AG09319 (cell line): ENCODE measurements around the gene STARD8.

Experiments used
- DNase-seq: peaks from one replicate; pipeline ENCODE4 v3.0.0-alpha.2; 2010; ENCODE audit warnings: low read depth; ENCODE audit errors: extremely low read depth
- TF ChIP-seq, protein P1 (sequence below): IDR thresholded peaks from 2 replicates; pipeline ENCODE4 v1.5.1; 2011; ENCODE audit warnings: low read depth, mild to moderate bottlenecking, inconsistent platforms, low read length, moderate library complexity

The STARD8 gene

GRCh38 chrX:68719904-68720614, 72.6 kb downstream of the STARD8 start:
- DNase-seq: no peak
- TF ChIP-seq, protein P1, sequence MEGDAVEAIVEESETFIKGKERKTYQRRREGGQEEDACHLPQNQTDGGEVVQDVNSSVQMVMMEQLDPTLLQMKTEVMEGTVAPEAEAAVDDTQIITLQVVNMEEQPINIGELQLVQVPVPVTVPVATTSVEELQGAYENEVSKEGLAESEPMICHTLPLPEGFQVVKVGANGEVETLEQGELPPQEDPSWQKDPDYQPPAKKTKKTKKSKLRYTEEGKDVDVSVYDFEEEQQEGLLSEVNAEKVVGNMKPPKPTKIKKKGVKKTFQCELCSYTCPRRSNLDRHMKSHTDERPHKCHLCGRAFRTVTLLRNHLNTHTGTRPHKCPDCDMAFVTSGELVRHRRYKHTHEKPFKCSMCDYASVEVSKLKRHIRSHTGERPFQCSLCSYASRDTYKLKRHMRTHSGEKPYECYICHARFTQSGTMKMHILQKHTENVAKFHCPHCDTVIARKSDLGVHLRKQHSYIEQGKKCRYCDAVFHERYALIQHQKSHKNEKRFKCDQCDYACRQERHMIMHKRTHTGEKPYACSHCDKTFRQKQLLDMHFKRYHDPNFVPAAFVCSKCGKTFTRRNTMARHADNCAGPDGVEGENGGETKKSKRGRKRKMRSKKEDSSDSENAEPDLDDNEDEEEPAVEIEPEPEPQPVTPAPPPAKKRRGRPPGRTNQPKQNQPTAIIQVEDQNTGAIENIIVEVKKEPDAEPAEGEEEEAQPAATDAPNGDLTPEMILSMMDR: no peak; the same call in 1 of the 2 replicates

DNA sequence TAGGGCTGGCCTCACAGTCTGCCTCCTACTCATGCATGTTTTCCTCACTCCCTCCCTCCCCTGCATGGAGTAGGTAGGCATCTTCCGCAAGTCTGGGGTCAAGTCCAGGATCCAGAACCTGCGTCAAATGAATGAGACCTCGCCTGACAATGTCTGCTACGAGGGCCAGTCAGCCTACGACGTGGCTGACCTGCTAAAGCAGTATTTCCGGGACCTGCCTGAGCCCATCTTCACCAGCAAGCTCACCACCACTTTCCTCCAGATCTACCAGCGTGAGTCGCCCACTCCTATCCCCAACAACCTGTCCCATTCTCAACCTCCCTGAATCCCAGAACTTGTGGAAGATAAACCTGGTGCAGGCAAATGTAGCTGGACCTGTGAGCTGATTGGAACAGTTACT, 73.4 kb downstream of the STARD8 start:
- no peak for DNase-seq
- TF ChIP-seq, protein P1: no peak

DNA sequence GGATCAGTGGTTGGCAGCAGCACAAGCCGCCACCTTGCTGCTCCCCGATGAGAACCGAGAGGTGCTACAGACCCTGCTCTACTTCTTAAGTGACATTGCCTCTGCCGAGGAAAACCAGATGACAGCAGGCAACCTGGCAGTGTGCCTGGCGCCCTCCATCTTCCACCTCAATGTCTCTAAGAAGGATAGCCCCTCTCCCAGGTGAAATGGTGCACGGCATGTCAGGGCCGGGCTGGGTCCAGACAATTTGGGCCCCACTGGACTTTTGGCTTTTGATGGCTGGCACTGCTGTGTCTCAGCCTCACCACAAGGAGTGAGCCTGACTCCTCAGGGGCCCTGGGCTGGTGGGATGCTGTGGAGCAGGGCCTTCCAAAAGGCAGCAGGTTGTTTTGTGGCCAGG, 74.1 kb downstream of the STARD8 start:
- DNase-seq: no peak
- TF ChIP-seq, protein P1: no peak

DNA sequence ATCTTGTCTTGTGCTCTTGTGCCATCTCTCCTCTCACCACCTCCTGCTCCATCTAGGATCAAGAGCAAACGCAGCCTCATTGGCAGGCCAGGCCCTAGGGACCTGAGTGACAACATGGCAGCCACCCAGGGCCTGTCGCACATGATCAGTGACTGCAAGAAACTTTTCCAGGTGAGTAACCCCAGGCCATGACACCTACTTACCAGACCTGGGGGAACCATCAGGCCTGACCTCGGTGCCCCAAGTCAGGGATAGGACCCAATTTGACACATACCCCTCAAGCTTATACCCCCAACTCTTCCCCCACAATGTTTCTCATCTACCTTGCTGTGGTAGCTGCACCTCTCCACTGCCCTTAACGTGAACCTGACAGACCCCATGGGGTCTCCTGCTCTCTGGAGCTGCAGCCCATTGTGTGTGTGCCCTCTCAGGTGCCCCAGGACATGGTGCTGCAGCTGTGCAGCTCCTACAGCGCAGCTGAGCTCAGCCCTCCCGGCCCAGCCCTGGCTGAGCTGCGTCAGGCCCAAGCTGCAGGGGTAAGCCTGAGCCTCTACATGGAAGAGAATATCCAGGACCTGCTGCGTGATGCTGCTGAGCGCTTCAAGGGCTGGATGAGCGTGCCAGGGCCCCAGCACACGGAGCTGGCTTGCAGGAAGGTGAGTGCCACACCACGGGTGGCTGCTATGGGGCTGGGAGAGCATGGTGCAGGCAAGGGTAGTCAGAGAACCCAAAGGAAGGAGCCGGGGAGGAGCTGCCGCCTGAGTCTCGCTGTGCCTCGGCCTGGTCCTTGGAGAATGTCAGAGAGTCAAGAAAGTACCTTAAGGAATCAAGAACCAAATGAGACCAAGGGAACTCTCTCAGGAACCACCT, 74.8 kb downstream of the STARD8 start:
- DNase-seq: no peak
- TF ChIP-seq, protein P1: no peak

GRCh38 chrX:68723491-68724155, 76.2 kb downstream of the STARD8 start:
- TF ChIP-seq, protein P1: no peak
- no peak for DNase-seq

DNA sequence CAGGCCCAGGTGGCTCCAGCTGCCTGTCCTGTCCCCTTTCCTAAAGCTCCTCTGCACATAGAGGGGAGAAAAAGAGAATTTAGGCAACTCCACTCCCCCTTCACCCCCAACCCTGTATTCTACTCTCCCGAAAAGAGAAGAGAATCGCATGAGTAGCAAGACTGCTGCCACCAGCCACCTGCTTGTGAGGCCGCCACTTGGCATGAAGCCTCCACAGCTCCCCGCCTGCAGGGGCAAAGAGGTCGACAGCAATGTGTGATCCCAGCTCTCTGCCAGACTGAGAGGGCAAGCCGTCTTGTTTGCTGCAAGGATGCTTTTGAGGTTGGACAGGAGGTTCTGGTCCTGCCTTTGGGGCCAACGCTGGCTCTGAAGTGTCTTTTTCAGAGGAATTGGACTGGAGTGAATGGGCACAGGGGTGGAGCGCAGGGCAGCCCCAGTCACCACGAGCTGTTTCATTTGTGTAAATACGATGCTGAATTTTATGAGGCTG, 77.1 kb downstream of the STARD8 start:
- TF ChIP-seq, protein P1: no peak

More for the DNA sequence above, 77.1 kb downstream of the STARD8 start:
- DNase-seq: no peak
